WI38 (cell line): Measurements from ENCODE around the gene MSMB.
"Not testable (repeated sequence)": the region's sequence is repeated elsewhere in the genome, so short reads cannot be mapped to it uniquely, and the experiment has no call there.

Experiments used
- H3K4me3 ChIP-seq: 2 replicates; pipeline ENCODE4 v1.5.1; 2011; ENCODE audit warnings: low read depth, mild to moderate bottlenecking, control low read depth, low read length
- TF ChIP-seq, protein P1 (sequence below): IDR thresholded peaks from 2 replicates; pipeline ENCODE4 v1.5.1; 2012; ENCODE audit warnings: low read depth, mild to moderate bottlenecking, control low read depth, low read length

The MSMB gene

DNA sequence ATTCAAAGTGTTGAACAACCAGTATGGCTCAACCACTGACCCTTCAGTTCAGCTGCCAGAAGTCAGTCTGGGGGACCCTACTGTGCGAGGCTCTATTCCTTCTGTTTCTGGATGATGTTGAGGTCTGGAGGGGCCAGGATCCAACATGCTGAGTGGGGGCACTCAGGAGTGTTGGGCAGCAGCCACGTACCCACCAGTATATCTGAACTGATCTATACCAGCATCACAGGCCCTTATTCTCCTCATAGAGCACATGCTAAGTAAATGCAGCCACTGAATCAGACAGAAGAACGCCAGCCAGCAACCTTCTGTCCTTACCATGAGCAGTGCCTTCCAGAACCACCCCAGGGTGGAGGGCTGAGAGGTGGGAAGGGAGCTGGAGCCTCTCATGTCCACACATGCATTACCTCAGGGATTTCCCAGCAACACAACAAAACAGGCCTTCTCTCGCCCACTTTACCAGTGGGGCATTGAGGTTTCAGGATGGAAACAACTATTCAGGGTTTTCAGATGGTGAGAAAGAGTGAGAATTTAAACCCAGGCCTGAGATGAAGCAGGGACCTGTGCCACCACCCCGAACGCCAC lies 6.8 kb upstream of the MSMB start:
- no peak overlapping the region for H3K4me3 ChIP-seq
- TF ChIP-seq, protein P1, sequence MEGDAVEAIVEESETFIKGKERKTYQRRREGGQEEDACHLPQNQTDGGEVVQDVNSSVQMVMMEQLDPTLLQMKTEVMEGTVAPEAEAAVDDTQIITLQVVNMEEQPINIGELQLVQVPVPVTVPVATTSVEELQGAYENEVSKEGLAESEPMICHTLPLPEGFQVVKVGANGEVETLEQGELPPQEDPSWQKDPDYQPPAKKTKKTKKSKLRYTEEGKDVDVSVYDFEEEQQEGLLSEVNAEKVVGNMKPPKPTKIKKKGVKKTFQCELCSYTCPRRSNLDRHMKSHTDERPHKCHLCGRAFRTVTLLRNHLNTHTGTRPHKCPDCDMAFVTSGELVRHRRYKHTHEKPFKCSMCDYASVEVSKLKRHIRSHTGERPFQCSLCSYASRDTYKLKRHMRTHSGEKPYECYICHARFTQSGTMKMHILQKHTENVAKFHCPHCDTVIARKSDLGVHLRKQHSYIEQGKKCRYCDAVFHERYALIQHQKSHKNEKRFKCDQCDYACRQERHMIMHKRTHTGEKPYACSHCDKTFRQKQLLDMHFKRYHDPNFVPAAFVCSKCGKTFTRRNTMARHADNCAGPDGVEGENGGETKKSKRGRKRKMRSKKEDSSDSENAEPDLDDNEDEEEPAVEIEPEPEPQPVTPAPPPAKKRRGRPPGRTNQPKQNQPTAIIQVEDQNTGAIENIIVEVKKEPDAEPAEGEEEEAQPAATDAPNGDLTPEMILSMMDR, result no peak

DNA sequence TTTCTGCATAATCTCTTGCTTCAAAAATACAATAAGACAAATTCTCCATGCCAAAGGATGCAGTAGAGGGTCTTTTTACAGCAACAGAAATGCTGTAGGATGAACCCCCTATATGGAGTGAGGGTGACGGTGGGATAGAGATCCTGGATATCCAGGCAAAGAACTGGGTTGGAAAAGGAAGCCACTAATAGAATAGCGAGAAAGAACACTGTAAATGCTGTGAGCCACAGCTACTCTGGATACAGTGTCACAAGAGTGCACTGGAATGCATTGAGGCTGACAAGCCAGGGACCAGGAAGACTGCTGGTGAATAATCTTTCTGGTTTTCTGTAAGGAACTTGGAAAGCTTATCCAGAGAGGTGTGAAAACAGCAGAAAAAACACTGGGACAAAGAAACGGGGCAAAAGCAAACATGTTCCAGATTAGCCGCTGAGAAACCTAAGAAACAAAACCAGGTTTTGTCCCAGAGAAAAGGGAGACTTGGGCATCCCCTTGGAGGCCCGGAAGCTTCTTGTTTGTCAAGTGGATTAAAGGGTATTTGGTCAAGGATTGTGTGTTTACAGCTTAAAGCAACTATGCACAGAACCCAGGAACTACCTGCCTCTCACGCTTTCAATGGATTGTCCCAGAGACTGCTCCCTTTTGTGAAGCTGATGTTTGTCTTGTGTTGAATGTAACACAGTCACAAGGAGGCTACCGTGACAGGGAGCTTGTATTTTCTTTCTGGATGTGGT lies 6.2 kb upstream of the MSMB start:
- TF ChIP-seq, protein P1, result no peak
- H3K4me3 ChIP-seq, result no peak overlapping the region

DNA sequence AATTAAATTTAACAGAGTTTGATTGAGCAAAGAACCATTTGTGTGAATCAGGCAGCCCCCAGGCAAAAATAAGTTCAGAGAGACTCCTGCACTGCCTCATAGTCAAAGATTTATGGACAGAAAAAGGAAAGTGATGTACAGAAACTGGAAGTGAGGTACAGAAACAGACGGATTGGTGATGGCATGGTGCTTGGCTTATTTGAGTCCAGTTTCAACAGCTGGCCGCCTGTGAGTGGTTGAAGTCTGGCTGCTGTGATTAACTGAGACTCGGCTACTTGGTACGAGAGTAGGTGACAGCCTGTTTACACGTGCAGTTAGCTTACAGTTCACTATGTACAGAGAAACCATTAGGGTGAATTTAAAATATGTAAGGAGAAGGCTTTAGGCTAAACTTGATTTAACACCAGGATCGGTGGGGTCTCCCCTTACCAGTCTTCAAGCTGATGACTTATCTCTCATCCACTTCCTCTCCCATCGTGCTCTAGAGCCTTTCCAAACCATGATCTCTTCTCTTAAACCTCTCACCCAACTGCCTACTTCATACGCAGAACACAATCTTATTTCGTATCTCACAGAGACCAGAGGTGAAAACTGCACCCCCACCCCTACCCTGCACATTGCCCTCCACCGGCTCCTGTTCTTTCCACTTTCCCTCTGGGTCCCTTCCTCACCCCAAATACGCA lies 5.0 kb upstream of the MSMB start:
- no peak overlapping the region for H3K4me3 ChIP-seq
- TF ChIP-seq, protein P1, result no peak

DNA sequence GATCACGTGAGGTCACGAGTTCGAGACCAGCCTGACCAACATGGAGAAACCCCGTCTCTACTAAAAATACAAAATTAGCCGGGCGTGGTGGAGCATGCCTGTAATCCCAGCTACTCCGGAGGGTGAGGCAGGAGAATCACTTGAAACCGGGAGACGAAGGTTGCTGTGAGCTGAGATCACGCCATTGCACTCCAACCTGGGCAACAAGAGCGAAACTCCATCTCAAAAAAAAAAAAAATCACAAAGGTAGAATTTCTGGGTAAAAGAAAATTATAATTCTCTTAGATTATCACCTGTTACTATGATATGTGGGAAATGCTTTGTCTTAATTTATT lies 3.4 kb upstream of the MSMB start:
- H3K4me3 ChIP-seq, result not testable (repeated sequence)

DNA sequence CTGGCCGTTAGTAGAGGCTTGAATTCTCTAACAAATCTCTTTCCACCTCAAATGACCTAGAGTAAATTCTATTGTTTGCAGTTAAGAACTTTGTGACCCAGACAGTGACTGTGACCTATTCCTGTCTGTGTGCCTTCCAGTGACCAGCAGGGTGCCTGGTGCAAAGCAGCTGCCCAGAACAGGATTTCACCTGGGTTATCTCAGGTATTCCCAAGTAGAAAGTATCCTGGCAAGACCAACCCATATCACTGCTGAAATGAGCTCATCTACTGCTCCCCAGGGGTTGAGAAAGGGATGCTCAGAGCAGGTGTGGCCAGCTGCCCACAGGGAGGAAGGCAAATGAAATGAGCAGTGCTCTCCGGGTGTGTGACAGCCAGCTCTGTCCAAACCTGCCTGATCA lies 2.1 kb upstream of the MSMB start:
- TF ChIP-seq, protein P1, result no peak
- H3K4me3 ChIP-seq, result no peak overlapping the region

DNA sequence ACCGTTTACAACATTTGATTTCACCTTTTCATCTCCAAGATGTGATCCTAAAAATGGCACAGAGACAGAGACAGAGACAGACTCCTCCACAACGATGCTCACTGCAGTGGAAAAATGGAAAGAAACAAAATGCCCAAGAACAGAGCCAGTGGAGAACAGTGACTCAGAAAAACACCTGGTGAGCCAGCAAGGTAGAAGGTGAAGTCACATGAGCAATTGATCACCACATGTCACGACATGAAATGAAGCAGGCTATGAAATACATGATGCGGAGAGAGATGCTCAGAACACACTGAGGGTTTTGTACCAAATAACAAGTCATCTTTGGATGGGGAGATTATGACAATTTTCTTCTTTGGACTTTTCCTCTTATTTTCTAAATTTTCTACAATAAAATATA lies 3.5 kb downstream of the MSMB start:
- TF ChIP-seq, protein P1, result no peak
- H3K4me3 ChIP-seq, result no peak overlapping the region

DNA sequence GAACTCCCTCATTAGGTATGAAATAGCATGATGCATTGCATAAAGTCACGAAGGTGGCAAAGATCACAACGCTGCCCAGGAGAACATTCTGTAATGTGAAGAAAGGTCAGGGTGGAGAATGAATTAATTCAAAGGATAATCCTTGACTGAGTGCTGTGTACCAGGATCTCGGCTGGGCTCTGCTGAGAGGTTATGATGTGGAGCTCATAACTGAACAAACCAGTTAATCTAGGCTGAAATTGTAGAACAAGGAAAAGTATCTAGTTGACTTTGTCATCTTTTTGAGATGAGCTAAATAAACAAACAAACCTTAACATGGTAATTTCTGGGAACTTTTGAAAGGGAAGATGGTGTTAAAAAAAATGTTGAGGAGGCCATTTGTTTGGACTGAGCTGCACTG lies 6.1 kb downstream of the MSMB start:
- TF ChIP-seq, protein P1, result no peak
- H3K4me3 ChIP-seq, result no peak overlapping the region
